CD4-positive, alpha-beta T cell (primary cell): ENCODE measurements around the gene KRTAP5-6. TPM values are rescaled to one million over a fixed set of nuclear protein-coding genes. Genes with fewer than 3 reads are reported as not detected.
A peak's percentile ranks its signal among the peaks of the same experiment; 100 is the strongest.

Experiments used
- ATAC-seq: fragments of 200-7000 bp; cut with Tn5 transposase; one replicate; pipeline ENCODE4 v1.10.0; 2022; ENCODE audit warnings: mild to moderate bottlenecking; ENCODE audit not compliant: poor library complexity
- CTCF ChIA-PET: fragments of 350-600 bp; sonication (Branson Sonifier 250); formaldehyde crosslinking; loops from one replicate; lab custom pipeline; 2021; ENCODE audit warnings: antibody characterized with exemption, inconsistent platforms; lab: Charles Lee
- POLR2A ChIA-PET: fragments of 350-600 bp; sonication (Branson Sonifier 250); formaldehyde crosslinking; loops from one replicate; lab custom pipeline; 2021; ENCODE audit warnings: antibody characterized with exemption, inconsistent platforms; lab: Charles Lee
- DNase-seq, 14 experiments: peaks; one replicate each; pipeline ENCODE4 v3.0.0-alpha.2; 2013 to 2020; ENCODE audit warnings: mixed read lengths in 2 of 14
- H3K27ac ChIP-seq, 2 donors: one replicate each; pipeline versions ENCODE4 v1.5.1 to v1.7.0; 2013; ENCODE audit warnings: low read length in 2 of 2, low read depth in 1 of 2, mild to moderate bottlenecking in 1 of 2
- H3K27me3 ChIP-seq, 2 experiments: 1 replicate in 1 of 2; 2 replicates in 1 of 2; pipeline versions ENCODE4 v1.6.1 to v1.7.0; 2013; ENCODE audit warnings: low read length in 2 of 2, control low read depth in 1 of 2, mild to moderate bottlenecking in 1 of 2, moderate library complexity in 1 of 2; ENCODE audit not compliant: insufficient read depth in 2 of 2, control insufficient read depth in 1 of 2
- H3K36me3 ChIP-seq: one replicate; pipeline ENCODE4 v1.6.1; 2013; ENCODE audit warnings: low read length, control low read depth; ENCODE audit not compliant: insufficient read depth
- H3K4me1 ChIP-seq: one replicate; pipeline ENCODE4 v1.6.1; 2013; ENCODE audit warnings: low read length, control low read depth; ENCODE audit not compliant: insufficient read depth
- H3K4me3 ChIP-seq: one replicate; pipeline ENCODE4 v1.5.1; 2013; ENCODE audit warnings: mild to moderate bottlenecking, low read length, moderate library complexity
- H3K9me3 ChIP-seq, 2 experiments: 1 replicate in 1 of 2; 2 replicates in 1 of 2; pipeline versions ENCODE4 v1.6.1 to v1.7.0; 2013; ENCODE audit warnings: low read length in 2 of 2, mild to moderate bottlenecking in 2 of 2, control low read depth in 1 of 2, moderate library complexity in 1 of 2; ENCODE audit not compliant: control insufficient read depth in 1 of 2, insufficient read depth in 1 of 2
- H3K27ac Mint-ChIP-seq: one replicate; pipeline ENCODE4 v1.8.0; 2020; ENCODE audit warnings: mixed read lengths
- H3K27me3 Mint-ChIP-seq: one replicate; pipeline ENCODE4 v1.8.0; 2021; ENCODE audit warnings: mixed read lengths
- H3K36me3 Mint-ChIP-seq: one replicate; pipeline ENCODE4 v1.8.0; 2021; ENCODE audit warnings: low read depth, mixed read lengths
- H3K4me1 Mint-ChIP-seq: one replicate; pipeline ENCODE4 v1.8.0; 2021; ENCODE audit warnings: low read depth, mixed read lengths
- H3K4me3 Mint-ChIP-seq: one replicate; pipeline ENCODE4 v1.8.0; 2020; ENCODE audit warnings: mild to moderate bottlenecking, mixed read lengths
- H3K9me3 Mint-ChIP-seq: one replicate; pipeline ENCODE4 v1.8.0; 2020; ENCODE audit warnings: mixed read lengths
- CTCF ChIP-seq: fragments of 200-600 bp; IDR thresholded peaks from one replicate; pipeline ENCODE4 v1.8.0; 2022; ENCODE audit warnings: antibody characterized with exemption, mild to moderate bottlenecking
- intact Hi-C, 2 experiments: fragments of 100-400 bp; cut with DNase I in 1 of 2; cut with micrococcal nuclease in 1 of 2; formaldehyde crosslinking; loops; one replicate each; pipeline versions ENCODE4 v1.15.1 to v1.9.0; 2023 to 2025; cut with DNase I, micrococcal nuclease
- total RNA-seq, 174 experiments: library from RNA in 2 of 174; stranded (reverse) in 2 of 174; gene quantifications; one replicate each; pipeline ENCODE4 v1.2.3 and lab custom pipeline; 2021 to 2026

KRTAP5-6 gene
- total RNA-seq, 2 experiments from 2014 or later, result not detected

- CTCF ChIA-PET, result interaction anchor here (2.4 to 4.2 kb wide), 2 partner anchors 140 to 310 kb away, joined by 20 to 116 read pairs; partner anchors contain the start of gene SYT8
- peaks cover 10 to 30% of the 10 kb centered on the region in 2 experiments for H3K27me3 ChIP-seq
- peaks cover 12% of the 10 kb centered on the region for H3K27me3 Mint-ChIP-seq
Observed at GRCh38 chr11:1691878-1692707, 4.9 kb upstream of the KRTAP5-6 start.

GRCh38 chr11:1692708-1693326 is 4.2 kb upstream of the KRTAP5-6 start:
- Histone ChIP-seq H3K9me3 (no peaks in the 10 kb centered on the region), H3K36me3 (no peaks in the 10 kb centered on the region), H3K27me3 (peaks cover 10 to 30% of the 10 kb centered on the region in 2 experiments), H3K27ac (no peak overlapping the region), H3K4me1 (peaks cover 15% of the 10 kb centered on the region), H3K4me3 (no peak overlapping the region)
- Mint-ChIP-seq H3K27ac (no peak overlapping the region), H3K27me3 (peaks cover 12% of the 10 kb centered on the region), H3K4me1 (peaks cover 3% of the 10 kb centered on the region), H3K9me3 (no peaks in the 10 kb centered on the region), H3K36me3 (no peaks in the 10 kb centered on the region), H3K4me3 (no peak overlapping the region)
- intact Hi-C loops, result loop anchor here (1.0 to 5.0 kb wide), 5 partner anchors 41 to 459 kb away; no protein-coding TSS in a partner anchor
- POLR2A ChIA-PET, result interaction anchor here (1.7 kb wide), 1 partner anchor 140 kb away, joined by 14 read pairs; no protein-coding TSS in a partner anchor
- ATAC-seq (no peak), DNase-seq (no peak)
- CTCF ChIA-PET, result interaction anchor here (0.6 to 4.2 kb wide), 11 partner anchors 14 to 459 kb away, joined by 3 to 116 read pairs (median 7); partner anchors contain the start of gene SYT8
- TF ChIP-seq CTCF, result no peak

More at GRCh38 chr11:1691878-1692707, 4.9 kb upstream of the KRTAP5-6 start:
- Mint-ChIP-seq H3K27ac (no peak overlapping the region), H3K4me1 (peaks cover 3% of the 10 kb centered on the region), H3K9me3 (no peaks in the 10 kb centered on the region), H3K36me3 (no peaks in the 10 kb centered on the region), H3K4me3 (no peak overlapping the region)
- Histone ChIP-seq H3K36me3 (no peaks in the 10 kb centered on the region), H3K27ac (no peak overlapping the region), H3K4me3 (no peak overlapping the region), H3K9me3 (no peaks in the 10 kb centered on the region), H3K4me1 (peaks cover 15% of the 10 kb centered on the region)
- ATAC-seq (no peak), DNase-seq (no peak)
- TF ChIP-seq CTCF, result no peak
- POLR2A ChIA-PET, result no interaction called here
- intact Hi-C loops, result loop anchor here (2.0 to 5.0 kb wide), 2 partner anchors 40 to 81 kb away; no protein-coding TSS in a partner anchor

DNA sequence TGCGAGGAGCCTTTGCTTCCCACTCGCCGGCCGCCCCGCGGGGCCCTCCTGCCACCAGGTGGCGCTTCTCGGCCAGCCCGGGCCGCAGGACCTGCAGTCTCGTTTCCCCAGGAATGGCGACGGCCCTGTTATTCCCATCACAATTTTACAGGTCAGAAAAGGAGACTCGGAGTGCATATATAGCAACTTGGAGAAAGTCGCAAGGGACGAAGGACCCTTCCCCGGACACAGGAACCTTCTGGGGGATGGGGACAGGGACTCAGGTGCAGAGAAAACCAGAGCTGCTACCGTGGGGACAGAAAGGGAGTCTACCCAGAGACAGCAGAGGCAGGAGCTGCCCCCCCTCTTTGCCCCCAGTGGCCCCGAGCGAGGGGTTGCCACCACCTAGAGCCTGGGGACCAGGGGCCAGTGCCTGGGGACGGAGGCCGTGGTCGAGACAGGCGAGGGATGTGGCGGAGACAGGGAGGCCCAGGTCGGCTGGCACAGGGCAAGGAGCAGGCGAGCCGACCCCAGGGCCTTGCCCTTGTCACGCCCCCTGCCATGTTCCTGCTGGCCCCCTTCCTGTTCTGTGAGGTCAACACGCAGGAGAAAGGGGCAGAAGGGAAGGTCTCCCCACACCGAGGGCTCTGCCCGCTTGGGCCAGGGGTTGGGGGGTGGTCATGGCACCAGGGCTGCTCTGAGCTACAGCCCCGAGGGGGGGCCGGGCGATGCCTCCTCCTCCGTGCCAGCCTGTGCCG is 3.5 kb upstream of the KRTAP5-6 start:
- Histone ChIP-seq H3K27ac (no peak overlapping the region), H3K9me3 (no peaks in the 10 kb centered on the region), H3K36me3 (no peaks in the 10 kb centered on the region), H3K4me3 (peak overlapping the region; percentile 12), H3K27me3 (peaks cover 10 to 30% of the 10 kb centered on the region in 2 experiments), H3K4me1 (peaks cover 15% of the 10 kb centered on the region)
- no peaks in the 10 kb centered on the region for H3K9me3 Mint-ChIP-seq
- H3K36me3 Mint-ChIP-seq, result no peaks in the 10 kb centered on the region
- H3K27ac Mint-ChIP-seq, result no peak overlapping the region
- CTCF ChIA-PET, result interaction anchor here (0.5 to 4.2 kb wide), 29 partner anchors 12 to 1410 kb away, joined by 3 to 116 read pairs (median 4); partner anchors contain the start of gene SYT8
- POLR2A ChIA-PET, result interaction anchor here (0.7 to 1.7 kb wide), 5 partner anchors 64 to 307 kb away, joined by 3 to 14 read pairs (median 5); partner anchors contain the start of gene CTSD
- peaks cover 3% of the 10 kb centered on the region for H3K4me1 Mint-ChIP-seq
- H3K27me3 Mint-ChIP-seq, result peaks cover 10% of the 10 kb centered on the region
- ATAC-seq, result peak; percentile 56
- peak overlapping the region; percentile 59 for H3K4me3 Mint-ChIP-seq
- intact Hi-C loops, result loop anchor here (1.0 to 5.0 kb wide), 5 partner anchors 41 to 459 kb away; no protein-coding TSS in a partner anchor
- peak; percentile 83 for TF ChIP-seq CTCF
- DNase-seq, result peak; percentile 47 to 85 (median 64)
